MM.1S (cell line): ENCODE results near the gene SLIT1.

Source experiments
- DNase-seq: peaks from one replicate; pipeline ENCODE4 v3.0.0-alpha.2; 2015
- H2AFZ ChIP-seq: fragments of 300-600 bp; sonication (generic); 2 replicates; pipeline ENCODE4 v1.6.0; 2016; ENCODE audit warnings: antibody characterized with exemption, low read length
- H3F3A ChIP-seq: fragments of 300-600 bp; sonication (generic); 2 replicates; pipeline ENCODE4 v1.6.1; 2016; ENCODE audit warnings: mild to moderate bottlenecking, antibody characterized with exemption, low read length, moderate library complexity, mixed read lengths; ENCODE audit not compliant: insufficient read depth
- H3K27ac ChIP-seq: fragments of 300-600 bp; sonication (generic); 2 replicates; pipeline ENCODE4 v1.5.1; 2016; ENCODE audit warnings: mild to moderate bottlenecking, low read length
- H3K27me3 ChIP-seq: fragments of 300-600 bp; sonication (generic); replicated peaks from 2 replicates; pipeline ENCODE4 v1.6.0; 2016; ENCODE audit warnings: low read length; ENCODE audit not compliant: insufficient read depth
- H3K36me3 ChIP-seq: fragments of 300-600 bp; sonication (generic); replicated peaks from 2 replicates; pipeline ENCODE4 v1.6.1; 2016; ENCODE audit warnings: mild to moderate bottlenecking, low read length, mixed read lengths; ENCODE audit not compliant: insufficient read depth
- H3K4me1 ChIP-seq: fragments of 300-600 bp; sonication (generic); 2 replicates; pipeline ENCODE4 v1.6.1; 2016; ENCODE audit warnings: low read length, mixed read lengths
- H3K4me2 ChIP-seq: fragments of 300-600 bp; sonication (generic); 2 replicates; pipeline ENCODE4 v1.6.0; 2016; ENCODE audit warnings: low read depth, low read length
- H3K4me3 ChIP-seq: fragments of 300-600 bp; sonication (generic); 2 replicates; pipeline ENCODE4 v1.5.1; 2016; ENCODE audit warnings: low read length, mixed read lengths
- H3K79me2 ChIP-seq: fragments of 300-600 bp; sonication (generic); 2 replicates; pipeline ENCODE4 v1.6.1; 2016; ENCODE audit warnings: mixed run types, low read length, mixed read lengths
- H3K9ac ChIP-seq: fragments of 300-600 bp; sonication (generic); 2 replicates; pipeline ENCODE4 v1.6.1; 2016; ENCODE audit warnings: low read length, mixed read lengths
- H3K9me2 ChIP-seq: fragments of 300-600 bp; sonication (generic); replicated peaks from 2 replicates; pipeline ENCODE4 v1.6.1; 2016; ENCODE audit warnings: mild to moderate bottlenecking, low read length, mixed read lengths; ENCODE audit not compliant: insufficient read depth
- H3K9me3 ChIP-seq: fragments of 300-600 bp; sonication (generic); replicated peaks from 2 replicates; pipeline ENCODE4 v1.6.1; 2016; ENCODE audit warnings: mild to moderate bottlenecking, low read length, mixed read lengths; ENCODE audit not compliant: insufficient read depth
- H4K20me1 ChIP-seq: fragments of 300-600 bp; sonication (generic); 2 replicates; pipeline ENCODE4 v1.6.1; 2016; ENCODE audit warnings: mild to moderate bottlenecking, low read length, moderate library complexity, mixed read lengths; ENCODE audit not compliant: insufficient read depth
- CTCF ChIP-seq: fragments of 300-600 bp; sonication (generic); IDR thresholded peaks from 2 replicates; pipeline ENCODE4 v1.5.1; 2016; ENCODE audit warnings: antibody characterized with exemption, low read length, mixed read lengths
- EZH2 ChIP-seq: fragments of 300-600 bp; sonication (generic); optimal IDR thresholded peaks from 2 replicates; pipeline ENCODE3; 2017; ENCODE audit warnings: low read depth, mild to moderate bottlenecking, antibody characterized with exemption, low read length, mixed read lengths
- EZH2phosphoT487 ChIP-seq: fragments of 300-600 bp; sonication (generic); IDR thresholded peaks from 2 replicates; pipeline ENCODE4 v1.6.1; 2018; ENCODE audit warnings: antibody characterized with exemption, low read length

The SLIT1 gene

GRCh38 chr10:97062456-97062855 is 123.3 kb downstream of the SLIT1 start:
- Histone ChIP-seq H4K20me1 (no peaks in the 10 kb centered on the region), H3K9ac (no peak overlapping the region), H3K4me2 (no peak overlapping the region), H3K27ac (no peak overlapping the region), H3K4me1 (no peaks in the 10 kb centered on the region), H3K79me2 (no peaks in the 10 kb centered on the region), H3K9me2 (no peaks in the 10 kb centered on the region), H3K36me3 (no peaks in the 10 kb centered on the region), H2AFZ (no peak overlapping the region), H3F3A (no peaks in the 10 kb centered on the region), H3K27me3 (peaks cover 20% of the 10 kb centered on the region), H3K4me3 (no peak overlapping the region), H3K9me3 (no peaks in the 10 kb centered on the region)
- TF ChIP-seq CTCF (no peak), EZH2phosphoT487 (no peak)
- no peak for DNase-seq

- H2AFZ ChIP-seq: no peak overlapping the region
- H3K4me2 ChIP-seq: no peak overlapping the region
- no peak overlapping the region for H3K4me3 ChIP-seq
- H3K9ac ChIP-seq: no peak overlapping the region
- no peaks in the 10 kb centered on the region for H3F3A ChIP-seq
- TF ChIP-seq CTCF (no peak), EZH2phosphoT487 (no peak), EZH2 (no peak)
- H4K20me1 ChIP-seq: no peaks in the 10 kb centered on the region
- H3K4me1 ChIP-seq: no peaks in the 10 kb centered on the region
- no peaks in the 10 kb centered on the region for H3K79me2 ChIP-seq
- H3K9me3 ChIP-seq: no peaks in the 10 kb centered on the region
- H3K9me2 ChIP-seq: no peaks in the 10 kb centered on the region
- no peaks in the 10 kb centered on the region for H3K36me3 ChIP-seq
- no peak overlapping the region for H3K27ac ChIP-seq
- peaks cover 20% of the 10 kb centered on the region for H3K27me3 ChIP-seq
- no peak for DNase-seq
Observed at GRCh38 chr10:97062046-97062445, 123.7 kb downstream of the SLIT1 start.

GRCh38 chr10:97061423-97061822 is 124.3 kb downstream of the SLIT1 start:
- DNase-seq: no peak
- no peak overlapping the region for H3K27ac ChIP-seq
- no peak overlapping the region for H3K4me3 ChIP-seq
- H3K27me3 ChIP-seq: peaks cover 20% of the 10 kb centered on the region
- H3K9ac ChIP-seq: no peak overlapping the region
- TF ChIP-seq EZH2phosphoT487 (no peak), EZH2 (no peak), CTCF (no peak)
- H4K20me1 ChIP-seq: no peaks in the 10 kb centered on the region
- H3F3A ChIP-seq: no peaks in the 10 kb centered on the region
- H3K79me2 ChIP-seq: no peaks in the 10 kb centered on the region
- no peak overlapping the region for H3K4me2 ChIP-seq
- H3K9me3 ChIP-seq: no peaks in the 10 kb centered on the region
- no peak overlapping the region for H2AFZ ChIP-seq
- no peaks in the 10 kb centered on the region for H3K9me2 ChIP-seq
- no peaks in the 10 kb centered on the region for H3K4me1 ChIP-seq
- H3K36me3 ChIP-seq: no peaks in the 10 kb centered on the region
